K562 (cell line): ENCODE results near the gene APP. TPM values are rescaled to one million over a fixed set of nuclear protein-coding genes. Genes with fewer than 3 reads are reported as not detected.

ENCODE experiments used
- ATAC-seq: fragments of 200-7000 bp; cut with Tn5 transposase; 3 replicates; pipeline ENCODE4 v1.9.1; 2020; ENCODE audit warnings: moderate library complexity
- BruUV-seq: library from RNA; stranded (reverse); fragments of 400-500 nt; replicated peaks from 2 replicates; lab custom pipeline; 2021; lab: Mats Ljungman, UMichigan
- CTCF ChIA-PET: fragments of 300-600 bp; formaldehyde crosslinking; extraction: SDS; loops from one replicate; lab custom pipeline; 2021; ENCODE audit warnings: low intra/inter-chr PET ratio; lab: Yijun Ruan, JAX
- POLR2A ChIA-PET: fragments of 300-600, 350-650 bp; sonication (Branson Sonifier 250); formaldehyde crosslinking; extraction: SDS; loops from one replicate; lab custom pipeline; 2021; ENCODE audit warnings: antibody characterized with exemption, inconsistent platforms; lab: Yijun Ruan, JAX
- DNase-seq, 4 experiments: peaks; one replicate each; pipeline versions ENCODE4 v3.0.0 to v3.0.0-alpha.2; 2011 to 2018; ENCODE audit warnings: low spot score in 3 of 4, mixed read lengths in 3 of 4; ENCODE audit errors: extremely low read depth in 1 of 4
- FAIRE-seq: peaks from 2 replicates; lab custom pipeline; 2011; peaks lifted over from hg19 to GRCh38; lab: Jason Lieb, UNC
- H2AFZ ChIP-seq: 2 replicates; pipeline ENCODE4 v1.6.0; 2011; ENCODE audit warnings: low read depth, low read length, control low read depth, inconsistent platforms
- H3K27ac ChIP-seq: fragments of 200-600 bp; 3 replicates; pipeline ENCODE4 v1.8.0; 2011; ENCODE audit warnings: low read depth, mild to moderate bottlenecking, control low read depth, inconsistent platforms, low read length, moderate library complexity, mixed read lengths; ENCODE audit errors: extremely low read depth
- H3K27me3 ChIP-seq, 2 experiments: fragments of 300-600 bp in 1 of 2; 2 replicates in 1 of 2; 3 replicates in 1 of 2; pipeline versions ENCODE4 v1.6.0 to v1.8.0; 2011; ENCODE audit warnings: inconsistent platforms in 2 of 2, low read length in 2 of 2, mild to moderate bottlenecking in 1 of 2, mixed read lengths in 1 of 2, moderate library complexity in 1 of 2; ENCODE audit not compliant: control insufficient read depth in 2 of 2, insufficient read depth in 2 of 2
- H3K36me3 ChIP-seq: fragments of 300-600 bp; 3 replicates; pipeline ENCODE4 v1.8.0; 2011; ENCODE audit warnings: mild to moderate bottlenecking, low read length, inconsistent platforms; ENCODE audit not compliant: control insufficient read depth, insufficient read depth
- H3K4me1 ChIP-seq, 2 experiments: fragments of 200-600 bp in 1 of 2; replicated peaks in 1 of 2; 2 replicates in 1 of 2; 3 replicates in 1 of 2; pipeline versions ENCODE4 v1.5.1 to v1.8.0; 2011; ENCODE audit warnings: inconsistent platforms in 2 of 2, low read length in 2 of 2, mild to moderate bottlenecking in 1 of 2, mixed read lengths in 1 of 2, moderate library complexity in 1 of 2; ENCODE audit not compliant: control insufficient read depth in 2 of 2, insufficient read depth in 2 of 2
- H3K4me2 ChIP-seq: 2 replicates; pipeline ENCODE4 v1.6.1; 2011; ENCODE audit warnings: low read length, control low read depth, inconsistent platforms, mixed read lengths; ENCODE audit not compliant: insufficient read depth
- H3K4me3 ChIP-seq: fragments of 200-600 bp; sonication (generic), shearing (Covaris generic); 2 replicates; pipeline ENCODE4 v1.5.1; 2016; ENCODE audit warnings: control low read depth, inconsistent platforms
- H3K79me2 ChIP-seq: fragments of 200-600 bp; 3 replicates; pipeline ENCODE4 v1.8.0; 2011; ENCODE audit warnings: low read length, inconsistent platforms; ENCODE audit not compliant: control insufficient read depth, insufficient read depth
- H3K9ac ChIP-seq, 2 experiments: 2 replicates each; pipeline versions ENCODE4 v1.6.0 to v1.6.1; 2011; ENCODE audit warnings: low read depth in 2 of 2, low read length in 2 of 2, control low read depth in 1 of 2, inconsistent platforms in 1 of 2, mild to moderate bottlenecking in 1 of 2, mixed read lengths in 1 of 2; ENCODE audit not compliant: insufficient read depth in 1 of 2
- H3K9me1 ChIP-seq: one replicate; pipeline ENCODE4 v1.6.0; 2011; ENCODE audit warnings: inconsistent platforms, mild to moderate bottlenecking, low read length, moderate library complexity; ENCODE audit not compliant: control insufficient read depth, insufficient read depth
- H3K9me3 ChIP-seq: replicated peaks from 2 replicates; pipeline ENCODE4 v1.5.1; 2011; ENCODE audit warnings: low read depth, low read length, inconsistent platforms; ENCODE audit not compliant: control insufficient read depth, insufficient read depth
- H4K20me1 ChIP-seq: replicated peaks from 2 replicates; pipeline ENCODE4 v1.6.1; 2011; ENCODE audit warnings: low read length, inconsistent platforms, mixed read lengths; ENCODE audit not compliant: control insufficient read depth, insufficient read depth
- CREB3L1 ChIP-seq: fragments of 450-650 bp; IDR thresholded peaks from 2 replicates; pipeline ENCODE4 v1.6.1; 2014; ENCODE audit warnings: low read depth, mild to moderate bottlenecking, moderate library complexity, borderline replicate concordance
- ERF ChIP-seq: fragments of 450-650 bp; formaldehyde crosslinking; IDR thresholded peaks from 2 replicates; pipeline ENCODE4 v1.4.0; 2020; ENCODE audit warnings: mild to moderate bottlenecking, mixed read lengths
- GTF2A2 ChIP-seq: IDR thresholded peaks from 2 replicates; pipeline ENCODE4 v1.6.1; 2016; ENCODE audit warnings: mild to moderate bottlenecking, missing genetic modification characterization, missing compliant biosample characterization
- KAT2B ChIP-seq: IDR thresholded peaks from one replicate; pipeline ENCODE4 v1.6.1; 2012; ENCODE audit warnings: low read depth, mild to moderate bottlenecking, control low read depth, inconsistent platforms, low read length, moderate library complexity
- MEIS2 ChIP-seq: fragments of 450-650 bp; IDR thresholded peaks from 2 replicates; pipeline ENCODE4 v1.6.1; 2014; ENCODE audit warnings: mild to moderate bottlenecking; ENCODE audit not compliant: partially characterized antibody
- PCBP1 ChIP-seq: fragments of 200-400 bp; formaldehyde crosslinking; IDR thresholded peaks from 2 replicates; pipeline ENCODE4 v1.6.1; 2018; ENCODE audit warnings: mild to moderate bottlenecking, low read depth, low read length; ENCODE audit not compliant: poor library complexity, severe bottlenecking
- ZC3H11A ChIP-seq: IDR thresholded peaks from 2 replicates; pipeline ENCODE4 v1.6.1; 2012; ENCODE audit warnings: low read depth, low read length, improper control_type of control experiment
- ZNF282 ChIP-seq: sonication (generic); formaldehyde crosslinking; IDR thresholded peaks from 2 replicates; pipeline ENCODE4 v1.8.1; 2023; ENCODE audit warnings: missing genetic modification reagents
- ZNF395 ChIP-seq: fragments of 200-800 bp; sonication (Bioruptor generic); IDR thresholded peaks from 2 replicates; pipeline ENCODE4 v1.6.1; 2017; ENCODE audit warnings: missing genetic modification characterization, missing compliant biosample characterization
- WGBS: fragments of 100-300 bp; shearing (Covaris generic); methylation state at CpG from one replicate; pipeline ENCODE4 v1.1.6; 2016; ENCODE audit warnings: low coverage, mixed read lengths; ENCODE audit not compliant: insufficient coverage; ENCODE audit errors: missing lambda C conversion rate; 5-methylcytosine and 5-hydroxymethylcytosine counted together
- in situ Hi-C: fragments of 300-500 bp; cut with MboI; formaldehyde crosslinking; loops from 4 replicates; pipeline ENCODE4 v1.15.0; 2018; ENCODE audit warnings: inconsistent platforms, mixed read lengths
- intact Hi-C: fragments of 100-400 bp; cut with micrococcal nuclease; formaldehyde crosslinking; loops from 2 replicates; pipeline ENCODE4 v1.14.2; 2022
- polyA plus RNA-seq, 8 experiments: library from polyadenylated mRNA; depleted of rRNA in 4 of 8; stranded (reverse) in 5 of 8; unstranded in 3 of 8; fragments of >200 nt; fragmentation: Nextera tagmentation in 2 of 8; fragmentation: Illumina TruSeq in 1 of 8; extraction: Ambion mirVana in 2 of 8; extraction: Trizol in 1 of 8; gene quantifications; 2 replicates each; pipeline versions ENCODE4 v1.2.1 to v1.2.3, GENCODE V29; 2011 to 2014; ENCODE audit warnings: inconsistent platforms in 1 of 8, missing spikeins in 1 of 8
- total RNA-seq, 7 experiments: library from RNA; depleted of rRNA in 6 of 7; stranded (reverse); fragments of >200 nt in 6 of 7; fragmentation: Illumina TruSeq in 2 of 7; extraction: Trizol in 2 of 7; gene quantifications; 2 replicates each; pipeline versions ENCODE4 v1.2.1 to v1.2.3, GENCODE V29; 2011 to 2021; ENCODE audit warnings: low replicate concordance in 1 of 7

Gene APP
- total and polyA plus RNA-seq, 9 of the 15 experiments (the other 6 are each of a cell fraction or from before 2014, with no cell fraction given) = 0.01 to 1.5 (median 0.16) TPM; not detected in 5

GRCh38 chr21:26146681-26147080 lies 23.9 kb downstream of the APP start:
- no peaks in the 10 kb centered on the region for H3K36me3 ChIP-seq
- CTCF ChIA-PET = no interaction called here

More at GRCh38 chr21:26146681-26147080, 23.9 kb downstream of the APP start:
- intact Hi-C loops (no loop called here), in situ Hi-C loops (no loop called here)
- H3K79me2 ChIP-seq = no peaks in the 10 kb centered on the region
- no peak overlapping the region for H3K27ac ChIP-seq
- no peak overlapping the region for H2AFZ ChIP-seq
- no peak for TF ChIP-seq PCBP1
- no peak for TF ChIP-seq KAT2B
- no peak for TF ChIP-seq MEIS2
- no peak for TF ChIP-seq CREB3L1
- no peak for TF ChIP-seq ZC3H11A
- no peak for TF ChIP-seq ZNF282 (CRISPR knock-in tag)
- no peak for TF ChIP-seq GTF2A2 (tag)
- no peak for TF ChIP-seq ERF (CRISPR knock-in tag)
- TF ChIP-seq ZNF395 (CRISPR knock-in tag) = no peak
- POLR2A ChIA-PET = no interaction called here
- ATAC-seq = no peak
- 5% methylated on average over 1 of the region's 1 CpG for WGBS
- no peaks in the 10 kb centered on the region for H4K20me1 ChIP-seq
- H3K9me3 ChIP-seq = no peaks in the 10 kb centered on the region
- FAIRE-seq = no peak
- H3K27me3 ChIP-seq = no peaks in the 10 kb centered on the region
- no peaks in the 10 kb centered on the region for H3K4me1 ChIP-seq
- no TSS peak for BruUV-seq
- no peak overlapping the region for H3K4me2 ChIP-seq
- DNase-seq = no peak
- no peak overlapping the region for H3K4me3 ChIP-seq
- no peaks in the 10 kb centered on the region for H3K9me1 ChIP-seq
- H3K9ac ChIP-seq = no peak overlapping the region
